Measurements from ENCODE around the gene DNASE1L3.

DNA sequence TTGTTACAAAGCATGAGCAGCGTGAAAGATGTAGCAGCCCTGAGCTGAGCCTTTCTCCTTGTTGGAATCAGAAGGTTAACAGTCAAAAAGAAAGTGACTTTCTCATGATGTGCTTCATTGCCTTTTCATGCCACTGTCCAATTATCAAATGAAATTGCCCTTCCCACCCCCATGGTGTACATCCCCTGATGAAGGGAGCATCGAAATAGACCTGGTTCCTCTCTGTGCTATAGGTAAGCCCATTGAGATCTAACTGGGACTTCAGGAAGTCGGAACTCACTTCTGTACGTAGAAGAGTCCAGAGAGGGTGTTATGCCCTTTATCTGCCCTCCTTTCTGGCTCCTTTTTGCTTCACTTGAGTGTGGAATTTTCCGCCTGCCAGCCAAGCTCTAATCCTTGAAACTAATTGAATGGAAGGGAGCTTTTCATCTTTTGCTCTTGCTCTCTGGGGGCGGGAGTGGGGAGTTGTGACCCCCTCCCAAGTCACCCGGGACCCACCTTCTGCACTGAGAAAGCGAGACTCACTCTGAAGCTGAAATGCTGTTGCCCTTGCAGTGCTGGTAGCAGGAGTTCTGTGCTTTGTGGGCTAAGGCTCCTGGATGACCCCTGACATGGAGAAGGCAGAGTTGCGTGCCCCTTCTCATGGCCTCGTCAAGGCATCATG lies 47.8 kb upstream of the DNASE1L3 start:
- TF ChIP-seq, protein P1, sequence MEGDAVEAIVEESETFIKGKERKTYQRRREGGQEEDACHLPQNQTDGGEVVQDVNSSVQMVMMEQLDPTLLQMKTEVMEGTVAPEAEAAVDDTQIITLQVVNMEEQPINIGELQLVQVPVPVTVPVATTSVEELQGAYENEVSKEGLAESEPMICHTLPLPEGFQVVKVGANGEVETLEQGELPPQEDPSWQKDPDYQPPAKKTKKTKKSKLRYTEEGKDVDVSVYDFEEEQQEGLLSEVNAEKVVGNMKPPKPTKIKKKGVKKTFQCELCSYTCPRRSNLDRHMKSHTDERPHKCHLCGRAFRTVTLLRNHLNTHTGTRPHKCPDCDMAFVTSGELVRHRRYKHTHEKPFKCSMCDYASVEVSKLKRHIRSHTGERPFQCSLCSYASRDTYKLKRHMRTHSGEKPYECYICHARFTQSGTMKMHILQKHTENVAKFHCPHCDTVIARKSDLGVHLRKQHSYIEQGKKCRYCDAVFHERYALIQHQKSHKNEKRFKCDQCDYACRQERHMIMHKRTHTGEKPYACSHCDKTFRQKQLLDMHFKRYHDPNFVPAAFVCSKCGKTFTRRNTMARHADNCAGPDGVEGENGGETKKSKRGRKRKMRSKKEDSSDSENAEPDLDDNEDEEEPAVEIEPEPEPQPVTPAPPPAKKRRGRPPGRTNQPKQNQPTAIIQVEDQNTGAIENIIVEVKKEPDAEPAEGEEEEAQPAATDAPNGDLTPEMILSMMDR (IDR thresholded peaks at IDR 0.05; ENCODE audit: insufficient read depth, low read length, poor library complexity, severe bottlenecking), result no peak
- no peak for TF ChIP-seq EZH2phosphoT487 (conservative IDR thresholded peaks at IDR 0.05; ENCODE audit: low read length)
